Glutamatergic neuron (in vitro differentiated cells): ENCODE data around the gene TGFBR3. TPM values are rescaled to one million over a fixed set of nuclear protein-coding genes. Genes with fewer than 3 reads are reported as not detected.

Source experiments
- DNase-seq: peaks from one replicate; pipeline ENCODE4 v3.0.0; 2022
- H3K27ac Mint-ChIP-seq: one replicate; pipeline ENCODE4 v1.8.0; 2020; ENCODE audit warnings: mild to moderate bottlenecking, mixed read lengths, inconsistent platforms; ENCODE audit not compliant: unreplicated experiment
- H3K27me3 Mint-ChIP-seq: one replicate; pipeline ENCODE4 v1.8.0; 2020; ENCODE audit warnings: mild to moderate bottlenecking, moderate library complexity, mixed read lengths, inconsistent platforms; ENCODE audit not compliant: unreplicated experiment
- H3K36me3 Mint-ChIP-seq: one replicate; pipeline ENCODE4 v1.8.0; 2020; ENCODE audit warnings: mild to moderate bottlenecking, mixed read lengths, inconsistent platforms; ENCODE audit not compliant: unreplicated experiment
- H3K4me1 Mint-ChIP-seq: one replicate; pipeline ENCODE4 v1.8.0; 2020; ENCODE audit warnings: mild to moderate bottlenecking, low read depth, mixed read lengths, inconsistent platforms; ENCODE audit not compliant: unreplicated experiment
- H3K4me3 Mint-ChIP-seq: one replicate; pipeline ENCODE4 v1.8.0; 2020; ENCODE audit warnings: mild to moderate bottlenecking, mixed read lengths, inconsistent platforms; ENCODE audit not compliant: unreplicated experiment
- H3K9me3 Mint-ChIP-seq: one replicate; pipeline ENCODE4 v1.8.0; 2020; ENCODE audit warnings: mild to moderate bottlenecking, moderate library complexity, mixed read lengths, inconsistent platforms; ENCODE audit not compliant: unreplicated experiment
- CTCF ChIP-seq: fragments of 200-600 bp; sonication (generic); IDR thresholded peaks from one replicate; pipeline ENCODE4 v1.5.0; 2021; ENCODE audit not compliant: partially characterized antibody, unreplicated experiment
- total RNA-seq: library from RNA; stranded (reverse); fragmentation: NEBNext Ultra II Directional; extraction: Animal tissue kit (Norgen Biotek cat#: 25700); gene quantifications from one replicate; pipeline ENCODE4 v1.2.1, GENCODE V29; 2021; ENCODE audit not compliant: unreplicated experiment

The TGFBR3 gene
- total RNA-seq, 1 donor from 2014 or later: 0.98 TPM

GRCh38 chr1:91769742-91770141 is 116.2 kb downstream of the TGFBR3 start:
- TF ChIP-seq CTCF: no peak
- H3K36me3 Mint-ChIP-seq: no peaks in the 10 kb centered on the region
- no peak for DNase-seq
- no peak overlapping the region for H3K27ac Mint-ChIP-seq
- H3K9me3 Mint-ChIP-seq: no peaks in the 10 kb centered on the region
- peaks cover 2% of the 10 kb centered on the region for H3K4me1 Mint-ChIP-seq
- H3K27me3 Mint-ChIP-seq: no peaks in the 10 kb centered on the region
- H3K4me3 Mint-ChIP-seq: no peak overlapping the region

- DNase-seq: no peak
- Mint-ChIP-seq H3K27me3 (no peaks in the 10 kb centered on the region), H3K4me3 (no peak overlapping the region), H3K36me3 (no peaks in the 10 kb centered on the region), H3K9me3 (no peaks in the 10 kb centered on the region), H3K4me1 (peaks cover 2% of the 10 kb centered on the region), H3K27ac (no peak overlapping the region)
- TF ChIP-seq CTCF: no peak
Observed at GRCh38 chr1:91768786-91769725, 116.9 kb downstream of the TGFBR3 start.

GRCh38 chr1:91768120-91768519 is 117.8 kb downstream of the TGFBR3 start:
- Mint-ChIP-seq H3K27ac (no peak overlapping the region), H3K9me3 (no peaks in the 10 kb centered on the region), H3K4me1 (peaks cover 2% of the 10 kb centered on the region), H3K4me3 (no peak overlapping the region), H3K36me3 (no peaks in the 10 kb centered on the region), H3K27me3 (no peaks in the 10 kb centered on the region)
- DNase-seq: no peak
- TF ChIP-seq CTCF: no peak

GRCh38 chr1:91766883-91767282 is 119.1 kb downstream of the TGFBR3 start:
- TF ChIP-seq CTCF: no peak
- no peak overlapping the region for H3K27ac Mint-ChIP-seq
- no peak for DNase-seq
- no peak overlapping the region for H3K4me3 Mint-ChIP-seq
- peaks cover 2% of the 10 kb centered on the region for H3K4me1 Mint-ChIP-seq
- H3K27me3 Mint-ChIP-seq: no peaks in the 10 kb centered on the region
- no peaks in the 10 kb centered on the region for H3K9me3 Mint-ChIP-seq
- H3K36me3 Mint-ChIP-seq: no peaks in the 10 kb centered on the region

- H3K4me1 Mint-ChIP-seq: peaks cover 2% of the 10 kb centered on the region
- no peaks in the 10 kb centered on the region for H3K36me3 Mint-ChIP-seq
- DNase-seq: no peak
- TF ChIP-seq CTCF: no peak
- no peaks in the 10 kb centered on the region for H3K27me3 Mint-ChIP-seq
- H3K4me3 Mint-ChIP-seq: no peak overlapping the region
- no peaks in the 10 kb centered on the region for H3K9me3 Mint-ChIP-seq
- H3K27ac Mint-ChIP-seq: no peak overlapping the region
Observed at GRCh38 chr1:91765880-91766443, 120.0 kb downstream of the TGFBR3 start.
